ENCODE data around the gene KIF5C. TPM values are rescaled to one million over a fixed set of nuclear protein-coding genes. Genes with fewer than 3 reads are reported as not detected.

The KIF5C gene
- total and polyA plus RNA-seq, 2 donors (not counting 1 experiment from before 2014, with no cell fraction given) = 1.9 to 6.1 TPM

DNA sequence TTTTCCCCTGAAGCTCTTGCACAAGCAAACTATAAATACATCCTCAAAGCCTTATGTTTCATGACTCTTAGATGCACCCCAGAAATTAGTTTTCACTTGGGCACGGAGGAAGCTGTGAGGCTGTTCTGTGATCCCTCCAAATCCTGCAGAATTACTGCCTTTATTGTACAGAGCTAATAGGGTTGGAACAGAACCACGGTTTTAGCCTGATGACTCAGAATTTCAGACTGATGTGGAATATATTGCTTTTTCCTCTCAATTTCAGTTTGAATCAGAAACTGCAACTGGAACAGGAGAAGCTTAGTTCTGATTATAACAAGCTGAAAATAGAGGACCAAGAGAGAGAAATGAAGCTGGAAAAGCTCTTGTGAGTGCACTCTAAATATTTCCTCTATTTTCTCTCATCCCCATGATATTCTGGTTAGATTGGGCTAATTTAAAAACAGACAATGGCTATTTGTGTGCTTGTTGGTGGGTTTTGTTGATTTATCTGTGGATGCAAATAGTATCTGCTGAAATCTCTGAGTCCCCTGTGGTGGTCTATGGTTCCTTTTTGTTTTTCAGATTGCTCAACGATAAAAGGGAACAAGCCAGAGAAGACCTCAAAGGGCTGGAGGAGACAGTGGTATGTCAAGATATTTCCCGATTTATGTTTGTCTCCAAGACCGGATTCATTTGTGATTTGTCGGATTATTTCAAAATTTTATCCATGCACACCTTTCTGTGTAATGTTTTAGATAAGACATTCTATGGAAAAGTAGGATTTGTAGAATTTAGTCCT lies 125.3 kb downstream of the KIF5C start:
- Mint-ChIP-seq H3K27me3 (peaks cover 6% of the 10 kb centered on the region), H3K27ac (no peak overlapping the region), H3K9me3 (ENCODE audit: insufficient read depth) (no peaks in the 10 kb centered on the region), H3K4me1 (no peaks in the 10 kb centered on the region), H3K4me3 (no peak overlapping the region)
- ChIA-PET CTCF (interaction anchor here (1.0 to 2.2 kb wide), 3 partner anchors 9 to 18 kb away, joined by 3 to 6 read pairs (median 4); no protein-coding TSS in a partner anchor), POLR2A (no interaction called here)
- H3K9me3 ChIP-seq (ENCODE audit: control extremely low read depth in 1 of 3, control insufficient read depth in 2 of 3, insufficient read depth in 1 of 3, low read length in 2 of 3) = no peaks in the 10 kb centered on the region
- H3K79me2 ChIP-seq (ENCODE audit: control insufficient read depth, insufficient read depth, low read length) = no peaks in the 10 kb centered on the region
- no peaks in the 10 kb centered on the region for H3K27me3 ChIP-seq (replicated peaks in 1 of 4; ENCODE audit: control extremely low read depth in 1 of 4, control insufficient read depth in 3 of 4, insufficient read depth in 4 of 4, low read length in 3 of 4)
- intact Hi-C loops (cut with micrococcal nuclease) = no loop called here
- DNase-seq = no peak
- no peak overlapping the region for H3K4me3 ChIP-seq (ENCODE audit: control extremely low read depth in 1 of 5, extremely low read depth in 1 of 5, insufficient read depth in 1 of 5, low read depth in 2 of 5, low read length in 4 of 5)
- H3K4me1 ChIP-seq (ENCODE audit: control insufficient read depth in 2 of 2, insufficient read depth in 2 of 2, low read length in 2 of 2) = no peaks in the 10 kb centered on the region
- no peak overlapping the region for H2AFZ ChIP-seq (ENCODE audit: insufficient read depth, low read depth, low read length, poor library complexity, severe bottlenecking)
- no peaks in the 10 kb centered on the region for H3K36me3 ChIP-seq (replicated peaks in 1 of 2; ENCODE audit: control extremely low read depth in 1 of 2, control insufficient read depth in 1 of 2, extremely low read depth in 1 of 2, insufficient read depth in 2 of 2, low read length in 1 of 2)
- no peak overlapping the region for H3K9ac ChIP-seq (ENCODE audit: low read length)
- H3K27ac ChIP-seq (ENCODE audit: low read length in 2 of 2) = no peak overlapping the region
- H3K4me2 ChIP-seq (replicated peaks; ENCODE audit: low read depth, low read length, poor library complexity, severe bottlenecking) = no peak overlapping the region
- TF ChIP-seq, protein P1, sequence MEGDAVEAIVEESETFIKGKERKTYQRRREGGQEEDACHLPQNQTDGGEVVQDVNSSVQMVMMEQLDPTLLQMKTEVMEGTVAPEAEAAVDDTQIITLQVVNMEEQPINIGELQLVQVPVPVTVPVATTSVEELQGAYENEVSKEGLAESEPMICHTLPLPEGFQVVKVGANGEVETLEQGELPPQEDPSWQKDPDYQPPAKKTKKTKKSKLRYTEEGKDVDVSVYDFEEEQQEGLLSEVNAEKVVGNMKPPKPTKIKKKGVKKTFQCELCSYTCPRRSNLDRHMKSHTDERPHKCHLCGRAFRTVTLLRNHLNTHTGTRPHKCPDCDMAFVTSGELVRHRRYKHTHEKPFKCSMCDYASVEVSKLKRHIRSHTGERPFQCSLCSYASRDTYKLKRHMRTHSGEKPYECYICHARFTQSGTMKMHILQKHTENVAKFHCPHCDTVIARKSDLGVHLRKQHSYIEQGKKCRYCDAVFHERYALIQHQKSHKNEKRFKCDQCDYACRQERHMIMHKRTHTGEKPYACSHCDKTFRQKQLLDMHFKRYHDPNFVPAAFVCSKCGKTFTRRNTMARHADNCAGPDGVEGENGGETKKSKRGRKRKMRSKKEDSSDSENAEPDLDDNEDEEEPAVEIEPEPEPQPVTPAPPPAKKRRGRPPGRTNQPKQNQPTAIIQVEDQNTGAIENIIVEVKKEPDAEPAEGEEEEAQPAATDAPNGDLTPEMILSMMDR (IDR thresholded peaks at IDR 0.05) = no peak
- no peak for TF ChIP-seq EZH2 (IDR thresholded peaks at IDR 0.05; ENCODE audit: borderline replicate concordance, insufficient read depth, low read depth, low read length, poor library complexity, severe bottlenecking)
- no peak for ATAC-seq (ENCODE audit: low read depth)
- no peaks in the 10 kb centered on the region for H4K20me1 ChIP-seq (ENCODE audit: control insufficient read depth, insufficient read depth, low read length, poor library complexity, severe bottlenecking)
- 40% methylated on average over 2 of the region's 6 CpGs for WGBS (ENCODE audit: insufficient coverage)

DNA sequence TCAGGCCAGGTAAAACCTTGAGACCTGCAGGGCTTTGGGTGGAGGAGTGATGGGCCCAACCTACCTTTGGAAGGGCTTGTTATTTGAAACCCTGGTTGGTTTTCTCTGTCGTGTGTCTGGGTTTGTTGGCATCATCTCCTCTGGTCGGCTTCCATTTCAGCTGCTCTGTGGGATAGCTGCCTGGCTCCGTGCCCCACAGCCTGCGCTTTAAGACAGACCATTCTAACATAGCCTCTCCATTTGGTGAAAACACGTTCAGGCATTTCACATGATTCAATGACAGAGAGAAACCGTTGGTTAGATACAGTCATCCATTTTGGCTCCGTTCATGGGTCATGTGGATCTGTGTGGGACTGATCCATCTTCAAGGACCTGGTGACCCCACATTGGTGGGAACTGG lies 126.5 kb downstream of the KIF5C start:
- WGBS (ENCODE audit: insufficient coverage) = 86% methylated on average over 7 of the region's 7 CpGs
- Mint-ChIP-seq H3K9me3 (ENCODE audit: insufficient read depth) (no peaks in the 10 kb centered on the region), H3K27ac (no peak overlapping the region), H3K27me3 (peaks cover 6% of the 10 kb centered on the region), H3K4me1 (no peaks in the 10 kb centered on the region), H3K4me3 (no peak overlapping the region)
- no peak for ATAC-seq (ENCODE audit: low read depth)
- Histone ChIP-seq H3K27ac (ENCODE audit: low read length in 2 of 2) (no peak overlapping the region), H2AFZ (ENCODE audit: insufficient read depth, low read depth, low read length, poor library complexity, severe bottlenecking) (no peak overlapping the region), H3K4me3 (ENCODE audit: control extremely low read depth in 1 of 5, extremely low read depth in 1 of 5, insufficient read depth in 1 of 5, low read depth in 2 of 5, low read length in 4 of 5) (no peak overlapping the region), H3K79me2 (ENCODE audit: control insufficient read depth, insufficient read depth, low read length) (no peaks in the 10 kb centered on the region), H3K9ac (ENCODE audit: low read length) (no peak overlapping the region), H3K4me1 (ENCODE audit: control insufficient read depth in 2 of 2, insufficient read depth in 2 of 2, low read length in 2 of 2) (no peaks in the 10 kb centered on the region), H3K4me2 (replicated peaks; ENCODE audit: low read depth, low read length, poor library complexity, severe bottlenecking) (no peak overlapping the region), H3K36me3 (replicated peaks in 1 of 2; ENCODE audit: control extremely low read depth in 1 of 2, control insufficient read depth in 1 of 2, extremely low read depth in 1 of 2, insufficient read depth in 2 of 2, low read length in 1 of 2) (no peaks in the 10 kb centered on the region), H3K27me3 (replicated peaks in 1 of 4; ENCODE audit: control extremely low read depth in 1 of 4, control insufficient read depth in 3 of 4, insufficient read depth in 4 of 4, low read length in 3 of 4) (no peaks in the 10 kb centered on the region), H3K9me3 (ENCODE audit: control extremely low read depth in 1 of 3, control insufficient read depth in 2 of 3, insufficient read depth in 1 of 3, low read length in 2 of 3) (no peaks in the 10 kb centered on the region), H4K20me1 (ENCODE audit: control insufficient read depth, insufficient read depth, low read length, poor library complexity, severe bottlenecking) (no peaks in the 10 kb centered on the region)
- CTCF ChIA-PET = interaction anchor here (2.2 kb wide), 1 partner anchor 11 kb away, joined by 6 read pairs; no protein-coding TSS in a partner anchor
- intact Hi-C loops (cut with micrococcal nuclease) = no loop called here
- POLR2A ChIA-PET = no interaction called here
- TF ChIP-seq, protein P1 (IDR thresholded peaks at IDR 0.05) = no peak
- no peak for TF ChIP-seq EZH2 (IDR thresholded peaks at IDR 0.05; ENCODE audit: borderline replicate concordance, insufficient read depth, low read depth, low read length, poor library complexity, severe bottlenecking)
- no peak for DNase-seq

All from B cell (primary cell).